IPS DF 4.7 (cell line): Measurements from ENCODE around the gene SLC22A23.

Experiments used
- DNase-seq: peaks from one replicate; pipeline ENCODE4 v3.0.0-alpha.2; 2013; ENCODE audit warnings: low spot score; ENCODE audit errors: extremely low read depth

SLC22A23 gene

GRCh38 chr6:3230900-3231246 lies 226.0 kb downstream of the SLC22A23 start:
- no peak for DNase-seq

- DNase-seq = no peak
Observed at GRCh38 chr6:3230256-3230882, 226.5 kb downstream of the SLC22A23 start.

GRCh38 chr6:3229566-3230178 lies 227.2 kb downstream of the SLC22A23 start:
- DNase-seq = no peak

DNA sequence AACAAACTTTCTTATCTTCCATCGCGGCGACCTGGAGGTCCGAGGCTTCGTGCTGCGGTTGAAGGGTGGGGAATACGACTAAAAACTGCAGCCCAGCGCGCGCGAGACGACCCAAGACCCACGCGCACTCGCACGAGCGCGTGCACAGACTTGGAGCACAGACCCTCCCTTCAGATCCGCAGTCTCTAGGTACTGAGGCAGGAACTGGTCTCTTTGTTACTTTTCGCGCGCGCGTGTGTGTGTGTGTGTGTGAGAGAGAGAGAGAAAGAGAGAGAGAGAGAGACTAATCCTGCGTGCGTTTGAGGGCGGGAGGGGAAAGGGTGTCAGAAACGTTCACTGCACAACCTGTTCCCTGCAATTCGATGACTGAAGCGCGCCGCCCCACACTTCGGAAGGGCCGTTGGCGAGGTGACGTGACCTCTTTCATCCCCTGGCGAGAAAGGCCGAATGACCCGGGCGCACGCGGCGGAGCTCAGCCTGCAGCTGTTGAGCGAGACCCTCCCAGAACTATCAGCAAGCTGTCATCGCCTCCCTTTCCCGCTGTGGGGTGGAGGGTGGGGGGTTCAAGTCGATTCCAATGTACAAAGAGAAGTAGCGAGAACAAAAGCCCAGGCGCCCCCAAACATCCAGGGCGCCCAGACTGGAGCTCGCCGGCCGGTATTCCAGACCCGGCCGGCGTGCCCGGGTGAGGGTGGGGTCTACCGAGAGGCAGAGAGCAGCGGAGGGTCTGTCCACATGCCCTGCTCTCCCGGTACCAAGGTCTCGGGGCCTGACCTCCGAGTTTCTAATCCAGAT lies 227.9 kb downstream of the SLC22A23 start:
- no peak for DNase-seq

DNA sequence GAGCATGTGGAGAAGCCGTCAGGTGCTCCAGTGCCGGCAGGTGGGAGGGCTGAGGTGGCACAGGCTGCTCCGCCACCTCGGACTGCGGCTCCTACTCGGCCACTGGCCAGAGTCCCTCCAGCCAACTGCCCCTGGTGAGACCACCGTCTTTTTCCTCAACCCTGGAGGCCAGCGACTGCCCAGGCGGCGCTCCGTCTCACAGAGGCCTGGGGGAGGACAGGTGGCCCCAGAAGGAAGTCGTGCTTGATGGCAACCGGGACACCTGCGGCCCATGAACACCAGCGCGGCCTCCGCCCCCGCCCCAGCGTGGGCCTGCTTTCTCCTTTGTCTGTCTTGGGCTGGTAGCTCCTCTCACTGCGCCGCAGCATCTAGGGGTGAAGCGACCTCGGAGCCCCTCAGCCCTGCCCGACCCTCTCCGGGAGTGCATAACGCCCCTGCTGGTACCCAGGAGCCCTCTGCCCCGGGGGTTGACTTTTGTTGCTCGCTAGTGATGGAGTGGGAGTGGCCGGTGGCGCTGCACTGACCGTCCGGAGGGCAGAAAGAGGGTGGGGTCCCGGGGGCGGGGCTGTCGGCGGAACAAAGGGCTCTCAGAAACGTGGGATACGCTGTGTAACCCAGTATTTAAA lies 228.7 kb downstream of the SLC22A23 start:
- no peak for DNase-seq

DNA sequence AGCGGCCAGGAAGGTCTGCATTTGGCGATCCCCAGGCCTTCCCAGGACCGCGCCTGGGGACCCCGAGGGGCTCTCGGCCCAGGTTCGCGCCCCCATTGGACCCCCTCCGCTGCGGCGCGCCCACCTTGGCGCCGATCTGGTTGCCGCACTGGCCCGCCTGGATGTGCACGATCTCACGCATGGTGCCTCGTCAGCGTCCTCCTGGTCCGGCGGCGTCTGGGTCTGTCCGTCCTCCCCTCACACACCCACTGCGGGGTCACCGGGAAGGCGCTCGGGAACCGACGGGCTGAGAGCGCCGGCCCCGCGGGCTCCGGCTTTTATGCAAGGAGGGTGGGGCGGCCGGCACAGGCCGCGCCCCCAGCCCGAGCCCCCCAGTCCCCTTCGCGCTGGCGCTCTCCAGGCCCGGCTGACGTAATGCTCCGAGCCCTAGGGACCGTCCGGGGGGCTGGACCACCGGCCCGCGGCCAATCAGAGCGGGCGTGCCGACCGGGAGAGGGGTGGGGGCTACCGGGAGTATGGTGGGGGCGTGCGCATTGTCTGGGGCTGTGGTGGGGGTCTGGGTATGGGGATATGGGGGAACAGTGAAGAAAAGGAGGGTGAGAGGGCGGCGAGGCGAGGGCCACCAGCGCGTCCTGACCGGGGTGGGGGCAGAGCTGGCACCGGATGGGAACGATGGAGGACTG lies 229.3 kb downstream of the SLC22A23 start, which contains the start of gene TUBB2B:
TSS of gene TUBB2B (minus strand) at position 291 of the 683 bp plus-strand sequence. CDS start at position 181, 110 bp downstream.
- no peak for DNase-seq

GRCh38 chr6:3226481-3227362 lies 230.1 kb downstream of the SLC22A23 start:
- DNase-seq = no peak

- no peak for DNase-seq
Observed at GRCh38 chr6:3226042-3226441, 230.8 kb downstream of the SLC22A23 start.

GRCh38 chr6:3222506-3223038 lies 234.3 kb downstream of the SLC22A23 start:
- no peak for DNase-seq

GRCh38 chr6:3221578-3221977 lies 235.3 kb downstream of the SLC22A23 start:
- DNase-seq = no peak

DNA sequence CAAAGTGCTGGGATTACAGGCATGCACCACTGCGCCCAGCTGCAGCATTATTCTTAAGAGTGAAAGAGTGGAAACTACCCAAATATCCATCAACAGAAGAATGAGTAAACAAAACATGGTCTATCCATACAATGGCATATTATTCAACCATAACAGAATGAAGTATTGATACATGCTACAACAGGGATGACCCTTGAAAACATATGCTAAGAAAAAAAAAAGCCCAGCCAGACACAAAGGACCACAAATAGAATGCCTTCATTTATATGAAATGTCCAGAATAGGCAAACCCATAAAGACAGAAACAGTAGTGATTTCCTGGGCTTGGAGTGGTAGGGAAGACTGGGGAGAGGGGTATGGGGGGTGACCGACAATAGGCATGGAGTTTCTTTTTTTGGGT lies 236.5 kb downstream of the SLC22A23 start:
- no peak for DNase-seq
